MCF 10A (cell line): ENCODE measurements around the gene OPN1SW. TPM values are rescaled to one million over a fixed set of nuclear protein-coding genes. Genes with fewer than 3 reads are reported as not detected.

Experiments used
- BruUV-seq: library from RNA; stranded (reverse); fragments of 400-500 nt; replicated peaks from 2 replicates; lab custom pipeline; 2021; lab: Mats Ljungman, UMichigan
- CTCF ChIA-PET: fragments of 300-600 bp; sonication (Branson Sonifier 250); formaldehyde crosslinking; extraction: SDS; loops from one replicate; lab custom pipeline; 2021; ENCODE audit warnings: antibody characterized with exemption, inconsistent platforms; lab: Yijun Ruan, JAX
- POLR2A ChIA-PET: fragments of 300-600, 350-650 bp; sonication (Branson Sonifier 250); formaldehyde crosslinking; extraction: SDS; loops from one replicate; lab custom pipeline; 2020; ENCODE audit warnings: antibody characterized with exemption, inconsistent platforms; lab: Yijun Ruan, JAX
- DNase-seq: peaks from one replicate; pipeline ENCODE4 v3.0.0-alpha.2; 2018; ENCODE audit not compliant: unreplicated experiment
- H3K27ac Mint-ChIP-seq: one replicate; pipeline ENCODE4 v1.8.0; 2022; ENCODE audit warnings: mild to moderate bottlenecking, low read depth, mixed read lengths; ENCODE audit not compliant: unreplicated experiment
- H3K27me3 Mint-ChIP-seq: one replicate; pipeline ENCODE4 v1.8.0; 2022; ENCODE audit warnings: mixed read lengths; ENCODE audit not compliant: insufficient read depth, unreplicated experiment
- H3K36me3 Mint-ChIP-seq: one replicate; pipeline ENCODE4 v1.8.0; 2022; ENCODE audit warnings: mild to moderate bottlenecking, moderate library complexity, mixed read lengths; ENCODE audit not compliant: insufficient read depth, unreplicated experiment
- H3K4me1 Mint-ChIP-seq: one replicate; pipeline ENCODE4 v1.8.0; 2022; ENCODE audit warnings: mixed read lengths; ENCODE audit not compliant: insufficient read depth, unreplicated experiment
- H3K4me3 Mint-ChIP-seq: one replicate; pipeline ENCODE4 v1.8.0; 2022; ENCODE audit warnings: mild to moderate bottlenecking, moderate library complexity, mixed read lengths; ENCODE audit not compliant: unreplicated experiment
- H3K9me3 Mint-ChIP-seq: one replicate; pipeline ENCODE4 v1.8.0; 2022; ENCODE audit warnings: mixed read lengths; ENCODE audit not compliant: unreplicated experiment
- CTCF ChIP-seq: fragments of 200-600 bp; IDR thresholded peaks from one replicate; pipeline ENCODE4 v1.8.0; 2022; ENCODE audit warnings: antibody characterized with exemption, mild to moderate bottlenecking; ENCODE audit not compliant: unreplicated experiment
- intact Hi-C: fragments of 100-400 bp; cut with micrococcal nuclease; formaldehyde crosslinking; loops from 2 replicates; pipeline ENCODE4 v1.14.1; 2022
- total RNA-seq: library from RNA; stranded (reverse); gene quantifications from 2 replicates; pipeline ENCODE4 v1.2.3, GENCODE V29; 2022

OPN1SW gene
- total RNA-seq, 1 experiment from 2014 or later, result not detected

GRCh38 chr7:128737867-128738385 lies 37.7 kb downstream of the OPN1SW start:
- H3K9me3 Mint-ChIP-seq, result no peaks in the 10 kb centered on the region
- no peaks in the 10 kb centered on the region for H3K27me3 Mint-ChIP-seq
- H3K4me1 Mint-ChIP-seq, result peaks cover 36% of the 10 kb centered on the region
- CTCF ChIA-PET, result interaction anchor here (0.6 to 1.5 kb wide), 5 partner anchors 11 to 155 kb away, joined by 3 to 4 read pairs (median 3); no protein-coding TSS in a partner anchor
- no peak for TF ChIP-seq CTCF
- BruUV-seq, result no TSS peak
- intact Hi-C loops, result loop anchor here (10.0 kb wide), 1 partner anchor 127 kb away; the partner anchor contains the start of gene ATP6V1F
- POLR2A ChIA-PET, result interaction anchor here (0.5 to 6.5 kb wide), 11 partner anchors 10 to 317 kb away, joined by 3 to 48 read pairs (median 4); partner anchors contain the start of genes ATP6V1F and TNPO3
- H3K36me3 Mint-ChIP-seq, result peaks cover 12% of the 10 kb centered on the region
- H3K27ac Mint-ChIP-seq, result peak overlapping the region; percentile 98
- DNase-seq, result peak; percentile 21
- H3K4me3 Mint-ChIP-seq, result peak overlapping the region; percentile 100

GRCh38 chr7:128737441-128737840 lies 38.2 kb downstream of the OPN1SW start:
- ChIA-PET POLR2A (interaction anchor here (0.6 to 6.5 kb wide), 3 partner anchors 9 to 125 kb away, joined by 4 to 48 read pairs (median 4); partner anchors contain the start of gene ATP6V1F), CTCF (interaction anchor here (0.6 to 1.5 kb wide), 3 partner anchors 11 to 156 kb away, joined by 3 to 4 read pairs (median 3); no protein-coding TSS in a partner anchor)
- DNase-seq, result no peak
- no peaks in the 10 kb centered on the region for H3K9me3 Mint-ChIP-seq
- H3K4me1 Mint-ChIP-seq, result peaks cover 33% of the 10 kb centered on the region
- intact Hi-C loops, result loop anchor here (10.0 kb wide), 1 partner anchor 127 kb away; the partner anchor contains the start of gene ATP6V1F
- no peak overlapping the region for H3K4me3 Mint-ChIP-seq
- peaks cover 9% of the 10 kb centered on the region for H3K36me3 Mint-ChIP-seq
- no TSS peak for BruUV-seq
- H3K27ac Mint-ChIP-seq, result peak overlapping the region; percentile 98
- no peak for TF ChIP-seq CTCF
- no peaks in the 10 kb centered on the region for H3K27me3 Mint-ChIP-seq

GRCh38 chr7:128735436-128735835 lies 40.2 kb downstream of the OPN1SW start:
- H3K36me3 Mint-ChIP-seq, result peaks cover 6% of the 10 kb centered on the region
- CTCF ChIA-PET, result interaction anchor here (0.8 to 1.5 kb wide), 2 partner anchors 23 to 223 kb away, joined by 4 to 5 read pairs; no protein-coding TSS in a partner anchor
- intact Hi-C loops, result loop anchor here (10.0 kb wide), 1 partner anchor 129 kb away; the partner anchor contains the start of gene ATP6V1F
- POLR2A ChIA-PET, result no interaction called here
- H3K4me1 Mint-ChIP-seq, result peaks cover 19% of the 10 kb centered on the region
- no peak for TF ChIP-seq CTCF
- no peaks in the 10 kb centered on the region for H3K27me3 Mint-ChIP-seq
- no peak overlapping the region for H3K4me3 Mint-ChIP-seq
- BruUV-seq, result no TSS peak
- DNase-seq, result no peak
- no peak overlapping the region for H3K27ac Mint-ChIP-seq
- H3K9me3 Mint-ChIP-seq, result no peaks in the 10 kb centered on the region

GRCh38 chr7:128734890-128735289 lies 40.7 kb downstream of the OPN1SW start:
- Mint-ChIP-seq H3K4me1 (peaks cover 19% of the 10 kb centered on the region), H3K9me3 (no peaks in the 10 kb centered on the region), H3K27me3 (no peaks in the 10 kb centered on the region), H3K27ac (no peak overlapping the region), H3K4me3 (no peak overlapping the region), H3K36me3 (peaks cover 6% of the 10 kb centered on the region)
- TF ChIP-seq CTCF, result no peak
- ChIA-PET CTCF (interaction anchor here (0.6 to 1.5 kb wide), 2 partner anchors 22 to 39 kb away, joined by 4 to 5 read pairs; no protein-coding TSS in a partner anchor), POLR2A (interaction anchor here (1.0 kb wide), 1 partner anchor 8 kb away, joined by 3 read pairs; no protein-coding TSS in a partner anchor)
- no TSS peak for BruUV-seq
- DNase-seq, result no peak
- intact Hi-C loops, result loop anchor here (10.0 kb wide), 1 partner anchor 130 kb away; the partner anchor contains the start of gene ATP6V1F
